NCI-H2171 treated with DMSO at 0.1 percent for 48 hours (cell line): ENCODE measurements around the gene LIN9.
A peak's percentile ranks its signal among the peaks of the same experiment; 100 is the strongest.
"Not testable (repeated sequence)": the region's sequence is repeated elsewhere in the genome, so short reads cannot be mapped to it uniquely, and the experiment has no call there.

Source experiments
- DNase-seq: peaks from one replicate; lab custom pipeline; 2025; lab: John Stamatoyannopoulos, UW

Gene LIN9

DNA sequence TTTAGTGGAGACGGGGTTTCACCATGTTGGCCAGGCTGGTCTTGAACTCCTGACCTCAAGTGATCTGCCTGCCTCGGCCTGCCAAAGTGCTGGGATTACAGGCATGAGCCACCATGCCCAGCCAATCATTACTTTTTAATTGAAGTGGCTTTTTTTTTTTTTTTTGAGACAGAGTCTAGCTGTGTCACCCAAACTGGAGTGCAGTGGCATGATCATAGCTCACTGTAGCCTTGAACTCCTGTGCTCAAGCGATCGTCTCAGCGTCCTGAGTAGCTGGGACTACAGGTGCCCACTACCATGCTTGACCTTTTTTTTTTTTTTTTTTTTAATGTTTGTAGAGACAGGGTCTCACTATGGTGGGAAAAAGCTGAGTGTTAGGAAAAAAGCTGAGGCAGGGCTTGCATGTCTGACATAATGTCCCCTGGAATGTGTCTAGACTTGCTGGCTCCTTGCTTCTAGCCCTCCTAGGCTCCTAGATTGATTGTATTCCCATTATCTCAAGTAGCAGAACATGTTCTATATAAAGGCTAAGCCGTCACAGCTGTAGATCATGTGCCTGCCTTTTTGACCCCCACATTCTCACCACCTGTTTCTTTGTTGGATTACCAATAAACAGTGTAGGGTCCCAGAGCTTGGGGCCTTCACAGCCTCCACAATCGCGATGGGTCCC, 36.6 kb downstream of the LIN9 start:
- peak; percentile 79 for DNase-seq

DNA sequence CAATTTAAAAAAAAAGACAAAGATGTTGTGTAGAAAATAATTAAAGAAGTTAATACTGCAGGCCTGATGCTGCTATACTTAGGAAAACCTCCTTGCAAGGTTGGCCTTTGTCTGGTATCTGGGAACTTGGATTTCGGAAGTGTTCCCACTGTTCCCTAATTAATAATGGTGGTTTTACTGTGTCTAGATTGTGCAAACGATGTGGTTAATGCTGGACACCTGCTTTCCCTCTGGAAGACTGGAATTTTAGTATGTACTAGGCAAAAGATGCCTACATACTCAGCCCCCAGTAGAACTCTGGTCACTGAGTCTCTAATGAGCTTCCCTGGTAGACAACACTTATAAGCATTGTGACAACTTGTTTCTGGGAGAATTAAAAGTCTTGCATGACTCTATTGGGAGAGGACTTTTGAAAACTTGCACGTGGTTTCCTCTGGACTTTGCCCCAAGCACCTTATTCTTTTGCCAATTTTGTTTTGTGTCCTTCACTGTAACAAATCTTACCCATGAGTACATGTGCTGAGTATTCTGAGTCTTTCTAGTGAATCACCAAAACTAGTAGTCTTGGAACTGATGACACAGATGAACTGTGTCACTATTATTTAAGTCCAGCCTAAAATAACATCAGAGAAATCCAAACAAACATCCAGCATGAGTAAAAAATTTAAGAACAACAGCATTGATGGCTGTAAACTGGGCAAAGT, 40.4 kb downstream of the LIN9 start:
- DNase-seq: no peak

DNA sequence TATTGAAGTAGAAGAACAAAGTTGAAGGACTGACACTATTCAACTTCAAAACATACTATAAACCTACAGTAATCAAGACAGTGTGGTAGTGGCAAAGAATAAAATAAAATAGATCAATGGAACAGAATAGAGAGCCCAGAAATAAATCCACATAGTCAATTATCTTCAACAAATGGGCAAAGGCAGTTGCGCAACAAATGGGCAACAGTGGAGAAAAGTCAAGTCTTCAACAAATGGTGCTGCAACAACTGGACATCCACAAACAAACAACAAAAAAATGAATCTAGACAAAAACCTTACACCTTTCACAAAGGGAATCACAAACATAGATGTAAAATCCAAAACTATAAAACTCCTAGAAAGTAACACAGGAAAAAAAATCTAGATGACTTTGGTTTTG, 47.1 kb downstream of the LIN9 start:
- DNase-seq: no peak

DNA sequence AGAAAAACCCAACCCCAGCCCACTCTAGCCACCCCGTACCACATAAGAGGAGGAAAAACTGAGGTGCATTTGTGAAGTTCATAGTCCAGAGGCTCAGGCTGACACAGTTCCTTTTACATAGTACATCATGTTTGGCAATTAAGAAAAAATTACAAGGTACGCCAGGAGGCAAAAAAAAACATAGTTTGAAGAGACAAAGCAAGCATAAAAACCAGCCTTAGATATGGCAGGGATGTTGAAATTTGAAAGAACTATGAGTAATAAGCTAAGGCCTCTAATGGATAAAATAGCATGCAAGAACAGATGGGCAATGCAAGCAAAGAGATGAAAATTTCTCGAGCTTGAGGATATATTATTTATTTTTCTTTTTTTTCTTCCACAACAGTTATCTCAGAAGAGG, 53.6 kb downstream of the LIN9 start:
- DNase-seq: no peak

DNA sequence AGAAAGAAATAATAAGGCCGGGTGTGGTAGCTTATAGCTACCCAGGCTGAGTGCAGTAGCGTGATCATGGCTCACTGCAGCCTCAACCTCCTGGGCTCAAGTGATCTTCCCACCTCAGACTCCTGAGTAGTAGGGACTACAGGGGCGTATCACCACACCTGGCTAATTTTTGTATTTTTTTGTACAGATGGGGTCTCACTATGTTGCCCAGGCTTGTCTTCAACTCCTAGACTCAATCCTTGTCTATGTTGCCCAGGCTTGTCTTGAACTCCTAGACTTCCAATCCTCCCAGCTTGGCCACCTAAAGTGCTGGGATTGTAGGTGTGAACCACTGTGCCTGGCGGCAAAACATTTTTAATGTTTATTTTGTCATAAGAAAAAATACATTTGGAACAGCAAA, 55.0 kb downstream of the LIN9 start:
- DNase-seq: no peak

DNA sequence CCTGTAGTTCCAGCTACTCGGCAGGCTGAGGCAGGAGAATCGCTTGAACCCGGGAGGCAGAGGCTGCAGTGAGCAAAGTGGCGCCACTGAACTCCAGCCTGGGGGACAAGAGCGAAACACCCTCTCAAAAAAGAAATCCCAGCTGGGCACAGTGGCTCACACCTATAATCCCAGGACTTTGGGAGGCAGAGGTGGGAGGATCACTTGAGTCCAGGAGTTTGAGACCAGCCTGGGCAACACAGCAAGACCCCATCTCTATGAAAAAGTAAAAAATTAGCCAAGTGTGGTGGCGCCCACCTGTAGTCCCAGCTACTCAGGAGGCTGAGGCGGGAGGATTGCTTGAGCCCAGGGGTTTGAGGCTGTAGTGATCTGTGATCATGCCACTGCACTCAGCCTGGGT, 56.1 kb downstream of the LIN9 start:
- not testable (repeated sequence) for DNase-seq

DNA sequence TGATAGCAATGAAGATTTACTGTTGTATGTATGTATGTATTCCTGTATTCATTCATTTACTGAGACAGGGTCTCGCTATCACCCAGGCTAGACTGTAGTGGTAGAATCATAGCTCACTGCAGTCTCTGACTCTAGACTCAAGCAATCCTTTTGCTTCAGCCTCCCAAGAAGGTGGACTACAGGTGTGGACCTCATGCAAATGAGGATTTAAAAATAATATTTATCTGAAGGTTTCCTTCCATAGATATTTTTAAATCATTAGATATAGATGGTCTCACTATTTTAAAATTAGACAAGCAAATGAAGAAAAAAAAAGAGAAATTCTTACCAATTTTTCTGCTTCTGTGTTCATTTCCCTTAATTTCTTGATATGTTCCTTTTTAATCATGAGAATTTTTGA, 58.5 kb downstream of the LIN9 start:
- no peak for DNase-seq

DNA sequence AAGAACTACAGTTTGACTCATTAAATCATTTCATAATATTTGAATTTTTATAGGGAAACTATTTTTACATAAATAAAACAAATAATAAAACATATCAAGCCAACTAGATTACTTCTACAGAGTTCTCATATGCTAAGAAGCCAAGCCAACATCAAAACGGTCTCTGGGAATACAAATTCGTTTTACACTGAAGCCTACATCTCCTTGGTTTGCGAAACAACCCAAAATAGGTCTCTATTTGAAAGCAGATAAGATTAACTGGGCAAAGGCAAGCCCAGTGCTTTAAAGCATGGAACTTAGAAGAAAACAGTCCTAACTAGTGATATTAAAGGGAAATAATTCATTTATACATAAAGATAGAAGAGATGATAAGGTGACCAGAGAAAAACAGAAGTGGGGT, 60.2 kb downstream of the LIN9 start:
- DNase-seq: no peak

DNA sequence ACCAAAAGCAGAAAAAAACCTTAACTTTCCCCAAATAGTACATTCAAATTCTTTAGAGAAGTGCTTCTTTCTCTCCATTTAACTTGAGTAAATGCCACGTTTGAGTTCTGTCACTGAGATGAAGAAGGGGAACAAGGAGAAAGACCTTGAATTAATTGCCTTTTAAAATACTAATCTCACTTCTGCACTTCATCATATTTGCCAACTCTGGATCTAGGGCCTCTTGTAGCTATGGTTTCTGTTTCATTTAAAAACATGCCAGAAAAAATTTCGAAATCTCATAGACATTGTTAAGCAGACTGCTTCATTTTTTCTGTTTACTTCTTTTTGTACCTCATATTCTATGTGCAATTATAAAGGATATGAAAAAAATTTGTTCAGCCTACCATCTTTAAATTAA, 60.9 kb downstream of the LIN9 start:
- no peak for DNase-seq

DNA sequence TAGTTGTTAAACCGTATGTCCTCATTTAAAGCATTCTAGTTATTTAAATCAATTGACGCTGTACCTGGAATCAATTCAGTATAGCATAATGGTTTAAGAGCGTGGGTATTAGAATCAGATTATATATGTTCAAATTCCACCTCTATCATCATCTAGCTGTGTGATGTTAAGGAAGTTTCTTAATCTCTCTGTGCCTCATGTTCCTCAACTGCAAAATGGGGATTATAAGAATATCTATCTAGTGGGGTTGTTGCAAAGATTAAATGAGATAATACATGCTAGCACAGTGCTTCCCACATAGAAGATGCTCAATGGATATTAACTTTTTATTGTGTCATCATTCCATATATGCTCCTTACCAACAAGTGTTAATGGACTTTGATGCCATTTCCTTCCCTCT, 69.5 kb downstream of the LIN9 start:
- DNase-seq: no peak

DNA sequence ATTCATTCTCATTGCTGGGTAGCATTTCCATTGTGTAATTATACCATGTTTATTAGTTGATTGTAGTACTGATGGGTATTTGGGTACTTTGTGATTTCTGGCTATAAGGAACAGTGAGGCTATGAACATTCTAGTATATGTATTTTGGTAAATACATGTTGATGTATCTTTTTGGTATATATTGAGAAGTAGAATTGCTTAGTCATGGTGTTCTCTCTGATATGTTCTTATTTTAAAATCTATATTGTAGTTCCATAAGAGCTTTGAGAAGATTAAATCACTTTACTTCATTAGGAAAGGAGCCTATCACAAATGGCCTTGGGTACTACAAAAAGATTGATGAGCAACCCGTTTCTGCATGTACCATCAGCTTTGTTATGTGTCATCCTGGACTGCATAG, 72.1 kb downstream of the LIN9 start:
- no peak for DNase-seq

DNA sequence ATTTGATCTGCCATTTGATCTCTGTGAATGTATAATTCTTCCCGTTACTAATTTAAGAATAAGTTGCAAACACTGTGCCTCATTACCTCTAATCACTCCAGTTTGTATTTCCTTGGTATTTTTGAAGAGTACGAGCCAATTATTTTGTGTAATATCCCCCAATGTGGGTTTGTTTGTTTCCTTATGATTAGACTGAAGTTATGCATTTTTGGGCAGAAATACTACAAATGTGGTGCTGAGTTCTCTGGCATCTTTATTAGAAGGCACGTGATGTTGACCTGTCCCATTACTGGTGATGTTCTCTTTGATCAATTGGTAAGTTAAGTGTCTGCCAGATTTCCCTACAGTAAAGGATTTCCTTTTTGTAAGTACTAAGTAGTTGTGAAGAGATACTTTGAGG, 75.2 kb downstream of the LIN9 start:
- no peak for DNase-seq

DNA sequence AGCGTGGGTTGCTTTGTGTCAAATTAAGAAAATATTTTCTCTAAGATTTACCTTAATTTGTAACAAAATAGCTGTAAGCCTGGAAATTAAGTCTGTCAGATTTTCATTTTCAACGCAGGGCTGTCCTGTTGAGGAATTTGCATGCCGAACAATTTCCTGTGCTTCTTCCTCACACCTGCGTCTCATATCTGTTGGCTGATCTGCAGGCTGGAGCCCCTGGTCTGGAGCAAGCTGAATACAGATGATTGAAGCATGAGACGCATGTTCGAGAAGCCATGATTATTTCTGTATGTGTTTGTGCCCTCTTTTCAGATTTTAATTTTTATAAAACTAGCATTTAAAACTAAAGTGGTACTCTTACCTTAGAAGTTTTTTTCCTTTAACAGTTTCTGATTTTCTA, 75.7 kb downstream of the LIN9 start:
- no peak for DNase-seq

DNA sequence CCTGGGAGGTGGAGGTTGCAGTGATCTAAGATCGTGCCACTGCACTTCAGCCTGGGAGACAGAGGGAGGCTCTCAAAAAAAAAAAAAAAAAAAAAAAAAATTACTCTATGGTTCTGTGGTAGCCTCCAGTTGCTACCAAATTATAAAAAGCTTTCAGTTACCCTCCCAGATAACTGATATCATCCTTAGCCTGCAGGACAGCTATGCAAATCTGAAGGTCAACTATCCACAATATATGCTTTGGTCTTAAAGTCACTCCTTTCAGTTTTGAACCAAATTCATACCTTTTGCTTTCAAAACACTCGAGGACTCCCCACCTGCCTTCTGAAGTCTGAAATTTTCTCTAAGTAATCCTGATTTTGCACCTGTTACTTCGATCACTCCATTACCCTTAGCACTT, 82.4 kb downstream of the LIN9 start:
- DNase-seq: no peak

DNA sequence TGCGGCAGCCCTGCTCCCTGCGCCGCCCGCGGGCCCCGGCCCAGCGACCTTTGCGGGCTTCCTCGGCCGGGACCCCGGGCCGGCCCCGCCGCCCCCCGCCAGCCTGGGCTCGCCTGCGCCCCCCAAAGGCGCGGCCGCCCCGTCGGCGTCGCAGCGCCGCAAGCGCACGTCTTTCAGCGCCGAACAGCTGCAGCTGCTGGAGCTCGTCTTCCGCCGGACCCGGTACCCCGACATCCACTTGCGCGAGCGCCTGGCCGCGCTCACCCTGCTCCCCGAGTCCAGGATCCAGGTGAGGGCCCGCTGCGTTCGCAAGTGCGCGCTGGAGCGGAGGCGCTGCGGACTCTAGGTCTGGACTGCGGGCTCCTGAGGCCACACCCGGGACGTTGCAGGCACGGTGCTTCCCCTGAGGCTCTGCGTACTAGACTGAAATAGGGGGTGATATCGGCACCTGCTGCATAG, 85.1 kb downstream of the LIN9 start:
- DNase-seq: peak; percentile 11

DNA sequence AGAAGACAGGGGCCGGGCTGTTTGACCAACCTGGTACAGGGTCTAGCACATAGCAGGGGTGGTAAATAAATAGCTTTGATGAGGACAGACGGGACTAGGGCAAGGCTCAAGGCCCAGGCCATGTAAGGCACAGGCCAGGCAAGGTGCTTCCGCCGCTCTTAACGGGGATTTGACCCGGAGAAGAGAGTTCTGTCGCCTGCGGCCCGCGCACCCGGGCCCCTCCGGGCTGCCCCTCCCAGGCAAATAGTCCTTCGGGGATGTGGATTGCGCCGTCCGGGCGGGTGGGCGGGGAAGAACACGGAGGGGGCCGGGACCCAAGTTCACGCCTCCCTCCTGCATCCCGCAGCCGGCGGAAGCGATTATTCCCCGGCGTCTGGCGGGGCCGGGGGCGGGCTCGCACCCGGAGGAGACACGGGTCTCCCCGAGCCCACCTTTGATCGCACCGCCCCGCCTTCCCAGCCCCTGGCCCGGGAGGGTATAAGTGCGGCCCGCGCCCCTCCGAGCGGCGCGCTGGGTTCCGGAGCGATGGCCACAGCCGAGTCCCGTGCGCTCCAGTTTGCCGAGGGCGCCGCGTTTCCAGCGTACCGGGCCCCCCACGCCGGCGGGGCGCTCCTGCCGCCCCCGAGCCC, 85.7 kb downstream of the LIN9 start, which contains the start of gene MIXL1:
MIXL1 (plus strand) TSS at position 508 of the 629 bp plus-strand sequence; CDS start at position 526, 18 bp downstream.
- no peak for DNase-seq

DNA sequence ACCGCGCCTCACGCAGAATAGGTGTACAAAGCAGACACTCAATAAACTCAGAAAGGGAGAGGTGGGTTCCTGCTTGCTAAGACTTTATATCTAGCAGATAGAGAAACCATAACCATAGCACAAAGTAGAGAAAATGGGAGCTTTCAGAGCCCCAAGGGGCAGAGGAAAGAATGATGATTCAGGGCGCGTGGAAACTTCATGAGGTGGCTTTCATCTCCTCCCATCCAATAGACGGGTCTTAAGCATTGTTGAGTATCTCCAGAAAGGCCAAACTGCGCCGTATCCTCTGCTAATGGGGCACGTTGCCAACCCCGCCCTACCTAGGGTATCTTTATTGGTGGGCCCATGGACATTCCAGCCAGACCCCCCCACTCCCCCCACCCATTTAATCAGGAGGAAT, 86.3 kb downstream of the LIN9 start:
- no peak for DNase-seq

DNA sequence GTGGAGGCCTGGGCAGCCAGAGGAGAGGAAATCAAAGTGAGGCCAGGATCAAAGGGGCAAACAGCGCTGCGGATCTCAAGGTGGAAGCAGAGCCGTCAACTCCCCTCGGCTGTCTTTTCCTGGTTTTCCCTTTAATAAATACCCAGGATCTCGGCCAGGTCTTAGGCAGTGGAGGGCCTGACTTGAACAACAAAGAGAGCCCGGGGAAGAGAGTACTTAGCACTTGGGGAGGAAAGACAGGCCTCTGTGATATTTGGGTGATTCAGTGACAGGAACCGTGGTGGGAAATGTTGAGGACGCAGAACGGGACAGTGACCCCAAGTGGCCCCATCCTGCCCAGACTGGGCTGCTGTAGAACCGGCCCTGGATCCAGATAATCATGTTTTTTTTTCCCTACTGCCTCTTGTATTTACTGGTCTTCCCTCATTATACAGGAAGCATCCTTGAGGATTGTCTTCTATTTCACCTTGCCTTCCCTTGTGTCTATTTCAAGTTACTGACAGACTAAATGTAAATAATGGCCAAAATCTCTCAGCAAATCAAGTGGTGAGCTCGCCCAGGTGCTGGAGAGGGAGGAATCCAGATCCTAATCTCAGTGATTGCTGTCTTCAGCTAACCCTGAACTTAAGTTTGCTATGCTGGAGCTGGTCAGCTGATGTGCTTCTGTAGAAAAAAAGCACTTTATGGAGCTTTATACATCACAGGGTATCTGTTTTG, 88.3 kb downstream of the LIN9 start:
- no peak for DNase-seq

DNA sequence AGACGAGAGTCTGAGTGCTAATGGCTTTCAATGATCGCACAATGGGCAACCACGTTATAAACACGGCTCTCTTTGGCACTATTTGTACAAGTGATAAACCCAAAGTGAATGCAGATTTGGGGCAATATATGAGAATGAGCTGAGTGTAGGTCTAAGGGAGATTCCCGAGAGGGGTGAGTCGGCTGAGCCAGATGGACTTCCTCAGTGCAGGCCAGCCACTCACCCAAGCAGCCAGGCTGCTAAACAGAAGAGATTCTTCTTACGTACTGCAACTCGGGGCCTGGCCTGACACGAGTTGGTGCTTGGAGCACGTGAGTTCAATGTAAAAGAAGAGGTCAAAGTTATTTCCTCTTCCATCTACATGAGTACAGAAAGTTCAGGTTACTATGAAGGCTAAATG, 91.7 kb downstream of the LIN9 start:
- no peak for DNase-seq

DNA sequence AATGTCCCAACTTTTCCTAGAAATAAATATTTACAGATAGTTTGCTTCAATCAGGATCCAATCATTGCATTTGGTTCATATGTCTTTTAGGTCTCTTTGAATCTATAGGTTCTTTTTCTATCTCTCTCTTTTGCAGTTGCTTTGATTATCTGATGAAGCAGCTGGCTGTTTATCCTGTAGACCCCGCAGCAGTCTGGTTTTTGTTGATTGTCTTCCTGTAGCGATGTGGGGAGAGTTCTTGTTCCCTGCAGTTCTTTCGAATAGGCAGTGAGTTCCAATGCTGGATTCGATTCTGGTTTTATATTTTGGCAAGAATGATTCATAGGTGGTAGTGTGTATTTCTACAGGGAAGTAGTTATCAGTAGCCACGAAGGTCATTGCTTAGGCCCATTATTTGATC, 92.9 kb downstream of the LIN9 start:
- no peak for DNase-seq

DNA sequence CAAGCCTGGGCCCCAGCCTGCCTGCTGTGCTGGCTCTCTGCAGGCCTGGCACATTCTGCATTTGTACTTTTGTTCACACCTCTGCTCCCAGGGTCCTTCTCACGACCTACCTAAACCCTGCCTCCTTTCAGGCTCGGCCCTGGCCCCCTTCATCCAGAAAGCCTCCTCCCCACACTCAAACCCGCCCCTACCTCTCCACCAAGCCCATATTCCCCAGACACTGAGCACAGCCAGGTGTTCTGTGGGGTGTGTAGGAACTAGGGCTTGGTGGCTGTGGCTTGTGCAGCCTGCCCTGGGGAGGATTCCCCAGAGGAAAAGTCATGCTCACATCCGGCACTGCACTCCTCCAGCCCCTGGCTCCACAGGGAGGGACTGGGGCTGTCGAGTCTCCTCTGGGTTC, 93.7 kb downstream of the LIN9 start:
- DNase-seq: peak; percentile 72

DNA sequence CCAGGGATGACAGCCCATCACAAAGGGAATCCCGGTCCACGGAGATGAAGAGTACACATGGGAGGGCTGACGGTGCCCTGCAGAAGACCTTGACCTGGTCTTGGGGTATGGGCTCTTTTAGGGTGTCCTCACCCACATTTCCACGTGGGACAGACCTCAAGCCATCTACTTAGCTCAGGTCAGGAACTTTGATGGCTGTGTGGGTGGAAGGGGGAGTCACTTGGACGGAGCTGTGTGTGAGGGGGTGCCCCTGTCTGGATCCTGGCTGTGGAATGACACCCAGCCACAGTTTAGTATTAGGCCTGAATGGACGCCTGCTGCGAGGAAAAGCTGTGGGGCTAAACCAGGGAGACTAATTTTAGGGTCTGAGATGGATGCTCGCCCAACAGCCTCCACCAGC, 96.4 kb downstream of the LIN9 start:
- no peak for DNase-seq
